Epithelial cell of umbilical artery (primary cell): ENCODE data around the gene OLA1. TPM values are rescaled to one million over a fixed set of nuclear protein-coding genes. Genes with fewer than 3 reads are reported as not detected.

Experiments used
- total RNA-seq: library from RNA; depleted of rRNA; stranded (reverse); fragments of >200 nt; gene quantifications from 2 replicates; pipeline ENCODE4 v1.2.3, GENCODE V29; 2014

Gene OLA1
- 104 and 115 TPM in 2 replicates for total RNA-seq

GRCh38 chr2:174248187-174248997 lies at the start of gene OLA1:
Gene OLA1 (minus strand): TSS chr2:174248532. CDS start chr2:174246815, 1,717 bp downstream.

Other genes with a start within 250 kb of the OLA1 start
- 0.15 TPM in 1 of 2 replicates, not detected in the other for gene SP9, start 86.4 kb upstream of the OLA1 start, total RNA-seq
- 18.5 and 33.6 TPM in 2 replicates for gene SCRN3, start 147.2 kb upstream of the OLA1 start, total RNA-seq
- gene GPR155, start 238.5 kb upstream of the OLA1 start, total RNA-seq, result 0.65 and 1.1 TPM in 2 replicates